GM10248 (cell line): ENCODE data around the gene ANXA10.

ENCODE experiments used
- CTCF ChIA-PET: fragments of 300-600 bp; sonication (Branson Sonifier 250); formaldehyde crosslinking; extraction: SDS; loops from one replicate; lab custom pipeline; 2021; ENCODE audit warnings: antibody characterized with exemption; lab: Yijun Ruan, JAX
- POLR2A ChIA-PET: fragments of 350-650 bp; sonication (Branson Sonifier 250); formaldehyde crosslinking; extraction: SDS; loops from one replicate; lab custom pipeline; 2020; ENCODE audit warnings: antibody characterized with exemption; lab: Yijun Ruan, JAX
- DNase-seq: peaks from one replicate; pipeline ENCODE4 v3.0.0; 2012; ENCODE audit errors: extremely low spot score
- TF ChIP-seq, protein P1 (sequence below): IDR thresholded peaks from 2 replicates; pipeline ENCODE4 v1.5.1; 2012; ENCODE audit warnings: mild to moderate bottlenecking, low read depth; ENCODE audit errors: extremely low read depth, missing control alignments, control extremely low read depth

The ANXA10 gene

GRCh38 chr4:168082379-168082778, 10.0 kb upstream of the ANXA10 start:
- TF ChIP-seq, protein P1, sequence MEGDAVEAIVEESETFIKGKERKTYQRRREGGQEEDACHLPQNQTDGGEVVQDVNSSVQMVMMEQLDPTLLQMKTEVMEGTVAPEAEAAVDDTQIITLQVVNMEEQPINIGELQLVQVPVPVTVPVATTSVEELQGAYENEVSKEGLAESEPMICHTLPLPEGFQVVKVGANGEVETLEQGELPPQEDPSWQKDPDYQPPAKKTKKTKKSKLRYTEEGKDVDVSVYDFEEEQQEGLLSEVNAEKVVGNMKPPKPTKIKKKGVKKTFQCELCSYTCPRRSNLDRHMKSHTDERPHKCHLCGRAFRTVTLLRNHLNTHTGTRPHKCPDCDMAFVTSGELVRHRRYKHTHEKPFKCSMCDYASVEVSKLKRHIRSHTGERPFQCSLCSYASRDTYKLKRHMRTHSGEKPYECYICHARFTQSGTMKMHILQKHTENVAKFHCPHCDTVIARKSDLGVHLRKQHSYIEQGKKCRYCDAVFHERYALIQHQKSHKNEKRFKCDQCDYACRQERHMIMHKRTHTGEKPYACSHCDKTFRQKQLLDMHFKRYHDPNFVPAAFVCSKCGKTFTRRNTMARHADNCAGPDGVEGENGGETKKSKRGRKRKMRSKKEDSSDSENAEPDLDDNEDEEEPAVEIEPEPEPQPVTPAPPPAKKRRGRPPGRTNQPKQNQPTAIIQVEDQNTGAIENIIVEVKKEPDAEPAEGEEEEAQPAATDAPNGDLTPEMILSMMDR: no peak
- DNase-seq: no peak
- POLR2A ChIA-PET: no interaction called here
- CTCF ChIA-PET: interaction anchor here (1.0 to 1.3 kb wide), 2 partner anchors 10 to 18 kb away, joined by 3 read pairs; no protein-coding TSS in a partner anchor

DNA sequence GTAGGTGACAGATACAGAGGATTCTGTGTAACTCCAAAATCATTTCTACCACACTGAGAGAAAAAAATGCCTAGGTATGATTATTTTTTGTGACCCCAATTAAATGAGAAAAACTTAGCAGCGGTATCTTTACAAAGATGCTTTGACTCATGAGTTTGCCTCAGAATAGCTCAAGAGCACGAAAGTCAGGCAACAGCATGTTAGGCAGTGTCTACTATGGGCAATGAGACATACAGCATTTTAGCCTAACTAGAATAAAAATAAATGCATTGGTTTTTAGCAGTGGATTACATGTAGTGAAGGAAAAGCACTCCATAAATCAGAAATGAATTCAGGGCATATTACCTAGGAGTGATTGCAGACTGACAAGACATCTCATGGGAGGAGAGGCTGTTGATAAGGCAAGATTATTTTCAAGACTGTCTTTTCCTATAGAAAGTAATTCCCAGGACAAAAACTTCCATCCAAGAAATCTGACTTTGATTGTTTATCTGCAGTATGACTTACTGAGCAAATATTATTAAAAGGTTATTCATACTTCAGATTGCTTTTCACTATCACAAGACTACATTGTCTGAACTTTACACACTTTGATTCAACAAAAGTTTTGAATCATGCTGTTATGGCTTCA, 3.6 kb downstream of the ANXA10 start:
- CTCF ChIA-PET: no interaction called here
- POLR2A ChIA-PET: no interaction called here
- no peak for DNase-seq
- TF ChIP-seq, protein P1: no peak

DNA sequence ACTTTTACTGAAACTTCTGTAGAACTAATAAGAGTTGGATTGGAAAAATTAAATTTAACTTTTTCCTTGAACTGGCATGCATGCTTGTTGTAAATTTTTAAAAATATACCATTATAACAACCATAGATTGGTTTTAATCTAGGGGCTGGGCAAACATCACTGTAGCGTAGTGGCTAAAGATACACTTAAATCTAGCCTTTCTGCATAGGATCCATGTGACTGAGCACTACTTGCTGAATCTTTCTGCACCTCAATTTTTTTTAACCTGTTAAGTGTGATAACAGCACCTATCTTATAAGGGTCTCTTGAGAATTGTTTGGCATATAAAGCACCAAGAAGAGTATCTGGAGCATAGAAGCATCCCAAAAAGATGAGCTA, 4.1 kb downstream of the ANXA10 start:
- TF ChIP-seq, protein P1: no peak
- ChIA-PET CTCF (no interaction called here), POLR2A (no interaction called here)
- no peak for DNase-seq

- TF ChIP-seq, protein P1: no peak
- CTCF ChIA-PET: no interaction called here
- POLR2A ChIA-PET: no interaction called here
- no peak for DNase-seq
Observed at GRCh38 chr4:168097161-168097560, 4.8 kb downstream of the ANXA10 start.

DNA sequence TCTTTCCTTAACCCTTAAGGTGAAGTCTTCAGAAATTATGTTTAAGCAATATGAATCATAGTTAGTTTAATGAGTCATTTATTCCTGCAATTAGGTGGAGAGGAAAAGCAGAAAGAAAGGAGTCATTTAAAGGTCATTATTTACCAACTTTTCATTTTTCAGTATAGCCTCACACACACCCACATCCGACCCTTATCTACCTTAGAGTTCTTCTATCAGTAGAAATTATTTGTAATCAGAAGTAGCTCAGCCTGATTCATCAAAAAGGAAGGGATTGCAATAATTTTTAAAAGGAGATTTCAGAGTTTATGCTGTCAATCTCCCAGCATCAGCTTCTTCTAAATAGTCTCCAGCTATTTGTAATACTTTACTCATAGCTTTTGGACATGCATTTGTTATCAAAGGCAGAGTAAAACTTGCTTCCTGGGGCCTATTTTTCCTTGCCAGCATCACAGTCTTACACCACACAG, 5.9 kb downstream of the ANXA10 start:
- no peak for DNase-seq
- ChIA-PET CTCF (no interaction called here), POLR2A (no interaction called here)
- TF ChIP-seq, protein P1: no peak

- TF ChIP-seq, protein P1: no peak
- DNase-seq: no peak
- ChIA-PET CTCF (no interaction called here), POLR2A (no interaction called here)
Observed at GRCh38 chr4:168099195-168099594, 6.9 kb downstream of the ANXA10 start.
